OCI-M2 (cell line): Measurements from ENCODE around the gene SLC43A1.

Experiments
- DNase-seq: peaks from one replicate; lab custom pipeline; 2025; ENCODE audit not compliant: unreplicated experiment; lab: John Stamatoyannopoulos, UW

SLC43A1 gene

DNA sequence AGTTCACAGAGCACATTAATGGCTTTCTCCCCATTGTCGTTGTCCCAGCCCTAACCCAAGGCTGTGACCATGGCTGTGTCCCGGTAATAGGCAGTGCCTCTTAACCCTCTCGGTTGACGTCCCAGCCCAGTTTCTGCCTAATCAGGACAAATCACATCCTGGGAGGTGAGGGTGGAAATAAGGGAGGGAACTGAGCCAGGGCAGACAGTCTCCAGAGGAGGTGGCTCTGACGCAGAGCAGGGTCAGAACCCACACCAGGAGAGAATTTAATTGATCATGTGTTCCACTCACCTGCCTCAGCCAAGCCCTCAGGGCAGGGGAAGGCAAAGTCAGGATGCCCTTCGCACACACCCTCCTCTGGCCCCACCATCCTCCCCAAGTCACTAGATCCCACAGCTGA is 17.0 kb downstream of the SLC43A1 start:
- DNase-seq = no peak

DNA sequence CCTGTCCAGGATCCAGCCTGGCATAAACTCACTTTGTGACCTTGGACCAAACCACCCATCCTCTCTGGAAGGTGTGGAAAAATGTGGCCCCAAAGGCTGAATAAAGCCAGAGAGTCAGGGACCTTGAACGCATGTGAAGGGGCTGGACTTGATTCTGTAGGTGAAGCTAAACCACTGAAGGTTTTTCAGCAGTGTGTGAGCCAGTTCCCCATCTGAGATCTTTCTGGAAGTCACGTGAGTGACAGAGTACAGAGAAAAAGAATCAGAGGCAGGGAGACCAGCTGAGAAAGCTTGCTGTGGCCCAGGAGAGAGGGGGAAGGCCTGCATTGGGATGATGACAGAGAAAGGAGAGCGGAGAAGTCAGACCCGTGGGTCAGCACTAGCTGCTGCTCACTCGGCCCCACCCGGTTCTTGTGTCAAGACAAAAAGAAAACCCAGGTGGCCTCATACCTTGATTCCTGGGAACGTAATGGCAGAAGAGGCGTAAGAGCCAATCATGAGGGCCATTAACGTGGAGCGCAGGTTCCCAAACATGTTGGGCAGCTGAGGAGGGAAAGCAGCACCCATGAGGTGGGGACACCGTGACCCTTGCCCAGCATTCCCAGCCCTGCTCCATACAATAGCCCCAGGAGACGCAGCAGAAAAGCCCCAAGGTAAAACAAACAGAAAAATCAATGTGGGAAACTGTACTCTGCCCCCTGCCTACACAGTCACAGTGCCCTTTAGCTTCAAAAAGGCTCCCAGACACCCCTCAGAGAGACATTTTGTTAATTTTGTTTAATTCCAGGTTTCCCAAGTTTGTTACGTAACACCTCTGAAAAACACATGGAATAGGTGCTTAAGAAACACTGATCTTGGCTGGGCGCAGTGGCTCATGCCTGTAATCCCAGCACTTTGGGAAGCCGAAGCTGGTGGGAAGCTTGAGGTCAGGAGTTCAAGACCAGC is 17.9 kb downstream of the SLC43A1 start:
- DNase-seq = no peak

DNA sequence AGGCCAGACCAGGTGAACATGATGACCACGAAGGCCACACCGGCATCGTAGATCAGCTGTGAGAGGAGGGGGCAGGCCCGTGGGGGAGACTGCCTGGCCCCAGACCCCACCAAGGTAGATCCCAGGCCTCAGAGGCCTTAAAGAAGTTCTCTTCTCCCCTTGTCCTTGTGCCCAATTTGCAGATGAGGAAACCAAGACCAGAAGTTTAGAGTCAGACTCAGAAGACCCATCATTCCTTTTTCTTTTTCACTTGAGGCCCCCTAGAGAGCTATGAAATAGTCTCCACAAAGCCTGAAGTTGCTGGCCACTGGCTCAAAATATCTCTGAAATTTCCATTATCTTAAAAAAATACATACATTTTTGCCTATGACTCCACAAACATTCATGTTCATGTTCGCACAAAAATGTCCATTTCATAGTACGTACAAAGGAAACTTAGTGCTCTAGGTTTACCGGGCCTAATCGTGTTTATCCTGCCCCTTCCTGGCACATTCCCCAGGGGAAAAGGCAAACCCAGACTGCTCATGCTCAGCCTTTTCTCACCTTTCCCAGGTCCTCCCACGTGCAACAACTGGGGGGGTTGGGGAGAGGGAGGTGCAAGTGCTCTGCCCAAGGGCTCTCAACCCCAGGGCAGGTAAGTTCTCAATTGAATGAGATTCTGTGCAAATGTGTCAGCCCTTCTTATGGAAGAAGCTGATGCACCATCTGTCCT is 19.2 kb downstream of the SLC43A1 start:
- no peak for DNase-seq

DNA sequence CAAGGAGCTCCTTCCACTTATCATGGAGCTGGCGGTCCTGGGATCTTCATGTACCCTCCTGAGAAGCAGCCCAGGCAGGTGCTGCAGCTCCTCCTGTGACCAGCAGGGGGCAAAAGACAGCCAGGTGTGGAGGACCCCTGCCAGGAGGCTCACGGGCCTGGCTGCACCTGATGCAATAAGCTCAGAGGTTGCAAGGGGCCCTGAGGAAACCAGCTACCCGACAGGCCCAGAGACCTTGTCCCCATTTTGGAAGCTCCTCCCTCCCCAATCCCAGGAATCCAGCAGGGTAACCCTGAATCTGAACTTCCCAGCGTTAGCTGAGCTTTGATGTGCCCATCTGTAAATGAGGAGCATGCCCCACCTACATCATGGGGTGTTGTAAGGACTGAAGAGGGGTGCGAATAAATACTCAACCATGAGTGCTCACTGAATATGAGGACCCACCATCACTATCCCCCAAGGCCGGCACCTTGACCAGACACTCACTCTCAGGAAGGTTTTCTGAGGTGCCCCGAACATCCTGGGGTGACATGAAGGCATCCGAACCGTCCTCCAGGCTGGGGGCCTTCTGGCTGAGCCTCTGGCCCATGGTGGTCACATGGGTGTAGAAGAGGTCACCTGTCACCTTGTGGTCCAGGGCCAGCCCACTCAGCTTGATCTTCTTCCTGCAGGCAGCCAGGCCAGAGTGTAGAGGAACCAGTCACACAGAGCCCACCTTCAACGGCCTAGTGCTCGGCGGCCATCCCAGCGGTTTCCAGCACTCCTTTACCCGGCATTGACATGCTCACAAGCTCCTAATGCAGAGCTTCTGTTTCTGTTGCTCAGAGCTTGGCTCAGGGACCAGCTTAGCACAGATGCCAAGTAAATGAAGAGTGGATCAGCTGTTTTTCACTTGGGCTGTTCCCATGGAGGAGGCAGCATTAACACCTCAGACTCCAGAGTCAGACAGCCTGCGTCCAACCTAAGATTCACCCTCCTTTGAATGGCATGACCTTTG is 21.7 kb downstream of the SLC43A1 start:
- no peak for DNase-seq

DNA sequence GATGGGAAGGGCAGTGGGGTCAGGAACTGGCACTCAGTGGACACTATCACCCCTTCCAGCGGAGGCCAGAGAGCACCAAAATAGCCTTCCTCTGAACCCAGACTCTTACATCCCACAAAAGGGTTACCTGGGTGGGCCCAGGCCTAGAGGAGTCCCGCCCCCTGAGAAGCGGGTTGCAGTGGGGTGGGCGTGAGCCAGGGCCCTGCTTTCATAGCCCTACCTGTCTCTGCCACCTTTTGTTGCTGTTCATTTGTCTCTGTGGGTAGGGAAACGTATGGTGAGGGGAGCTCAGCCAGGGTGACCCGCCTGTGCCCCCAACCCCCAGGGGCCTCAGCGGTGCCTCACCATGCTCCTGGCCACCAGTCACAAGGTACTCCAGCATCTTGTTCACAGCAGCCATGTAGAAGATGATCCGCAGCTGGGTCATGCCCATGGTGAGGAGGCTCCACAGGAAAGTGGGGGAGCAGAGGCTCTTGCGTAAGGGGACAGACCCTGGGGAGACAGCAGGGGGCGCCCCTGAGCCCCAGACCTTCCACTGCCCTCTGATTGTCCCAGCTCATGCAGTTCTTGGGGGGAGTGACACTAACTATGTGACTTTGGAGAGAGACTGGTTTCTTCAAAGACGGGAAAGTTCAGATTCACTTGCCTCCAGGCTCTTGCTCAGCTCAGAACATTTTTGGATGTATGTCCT is 24.0 kb downstream of the SLC43A1 start:
- no peak for DNase-seq

DNA sequence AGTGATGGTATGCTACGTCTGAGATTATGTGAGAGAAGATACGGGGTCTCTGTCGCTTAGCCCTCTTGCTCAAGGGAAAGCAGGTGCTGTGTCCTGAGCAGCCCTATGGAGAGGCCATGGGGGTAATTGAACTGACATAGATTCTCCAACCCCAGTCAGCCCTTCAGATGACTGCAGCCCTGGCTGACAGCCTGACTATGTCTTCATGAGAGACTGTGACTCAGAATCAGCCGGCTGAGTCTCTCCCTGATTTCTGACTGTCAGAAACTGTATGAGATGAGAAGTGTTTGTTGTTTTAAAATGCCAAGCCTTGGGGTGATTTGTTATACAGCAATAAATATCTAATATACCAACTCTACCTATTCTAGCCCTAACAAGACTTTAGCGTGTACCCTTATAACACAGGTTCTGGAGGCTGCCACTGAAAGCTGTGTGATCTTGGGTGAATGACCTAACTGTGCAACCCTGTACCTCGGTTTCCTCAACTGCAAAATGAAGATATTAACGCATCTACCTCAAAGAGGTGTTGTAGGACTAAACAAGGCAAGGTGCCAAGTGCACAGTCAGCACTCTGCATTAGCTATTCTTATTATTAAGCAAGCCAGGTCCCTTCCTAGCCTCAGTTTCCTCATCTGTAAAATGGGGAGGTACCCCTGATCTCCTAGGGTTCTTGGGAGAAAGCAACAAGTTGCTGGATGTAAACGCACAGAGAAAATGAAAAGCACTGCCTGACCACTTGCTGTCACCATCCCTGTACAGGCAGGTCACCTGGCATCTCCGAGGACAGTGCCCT is 24.9 kb downstream of the SLC43A1 start:
- DNase-seq = no peak

DNA sequence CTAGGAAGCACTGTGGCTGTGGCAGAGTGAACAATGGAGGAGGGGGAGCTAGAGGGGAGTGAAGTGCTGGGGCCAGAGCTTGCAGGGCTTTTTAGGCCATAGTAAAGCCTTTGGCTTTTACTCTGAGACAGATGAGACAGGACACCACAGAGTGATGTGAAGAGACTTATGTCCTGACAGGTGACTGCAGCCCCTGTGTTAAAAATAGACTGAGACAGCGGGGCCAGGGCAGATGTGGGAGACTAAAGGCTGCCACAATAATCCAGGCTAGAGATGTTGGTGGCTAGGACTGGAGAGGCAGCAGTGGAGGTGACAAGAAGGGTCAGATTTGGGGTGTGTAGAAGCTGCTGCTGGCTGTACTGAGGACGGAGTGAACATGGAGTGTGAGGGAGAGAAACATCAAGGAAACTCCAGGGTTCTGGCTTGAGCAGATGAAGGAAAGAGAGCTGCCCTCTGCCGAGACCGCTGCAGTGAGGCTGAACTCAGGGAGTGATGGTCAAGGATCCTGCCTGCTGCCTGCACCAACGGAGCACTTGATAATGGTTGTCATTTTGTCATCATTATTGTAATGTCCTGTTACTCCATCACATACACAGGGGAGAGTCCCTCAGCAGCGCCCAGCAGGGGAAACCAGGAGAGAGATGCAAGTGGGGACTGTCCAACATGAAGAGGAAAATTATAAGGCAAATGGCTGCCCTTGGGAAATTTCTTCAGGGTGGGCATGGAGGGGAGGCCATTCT is 27.4 kb downstream of the SLC43A1 start:
- DNase-seq = no peak

DNA sequence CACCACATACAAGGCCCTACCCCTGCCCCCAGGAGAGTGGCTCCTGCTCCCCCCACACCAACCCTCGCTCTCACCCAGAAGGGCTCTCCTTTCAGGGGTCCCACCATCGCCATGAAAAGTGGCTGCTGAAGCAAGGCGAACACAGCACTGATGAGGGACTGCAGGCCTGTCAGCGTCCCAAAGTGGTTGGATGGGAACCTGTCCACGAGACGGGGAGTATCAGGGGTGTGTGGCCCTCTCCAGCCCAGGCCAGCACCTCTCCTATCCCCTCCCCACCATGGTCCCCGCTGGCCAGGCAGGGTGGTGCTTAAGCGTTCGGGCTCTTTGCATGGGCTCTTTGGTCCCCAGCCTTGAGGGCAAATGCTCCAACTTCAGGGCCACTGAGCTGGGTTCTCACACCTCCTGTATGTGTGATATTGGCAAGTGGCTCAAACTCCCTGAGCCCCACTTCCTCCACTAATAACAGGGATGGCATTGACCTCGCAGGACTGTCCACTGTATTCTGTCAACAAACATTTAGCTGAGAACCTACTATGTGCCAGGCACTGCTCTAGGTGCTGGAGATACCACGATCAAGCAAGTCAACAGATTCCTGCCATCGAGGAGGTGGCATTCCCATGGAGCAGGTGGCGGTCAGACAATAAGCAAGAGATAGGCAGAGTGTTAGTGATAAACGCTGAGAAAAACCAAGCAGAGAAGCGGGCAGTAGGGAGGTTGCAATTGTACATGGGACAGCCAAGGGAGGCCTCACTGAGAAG is 28.3 kb downstream of the SLC43A1 start:
- no peak for DNase-seq

DNA sequence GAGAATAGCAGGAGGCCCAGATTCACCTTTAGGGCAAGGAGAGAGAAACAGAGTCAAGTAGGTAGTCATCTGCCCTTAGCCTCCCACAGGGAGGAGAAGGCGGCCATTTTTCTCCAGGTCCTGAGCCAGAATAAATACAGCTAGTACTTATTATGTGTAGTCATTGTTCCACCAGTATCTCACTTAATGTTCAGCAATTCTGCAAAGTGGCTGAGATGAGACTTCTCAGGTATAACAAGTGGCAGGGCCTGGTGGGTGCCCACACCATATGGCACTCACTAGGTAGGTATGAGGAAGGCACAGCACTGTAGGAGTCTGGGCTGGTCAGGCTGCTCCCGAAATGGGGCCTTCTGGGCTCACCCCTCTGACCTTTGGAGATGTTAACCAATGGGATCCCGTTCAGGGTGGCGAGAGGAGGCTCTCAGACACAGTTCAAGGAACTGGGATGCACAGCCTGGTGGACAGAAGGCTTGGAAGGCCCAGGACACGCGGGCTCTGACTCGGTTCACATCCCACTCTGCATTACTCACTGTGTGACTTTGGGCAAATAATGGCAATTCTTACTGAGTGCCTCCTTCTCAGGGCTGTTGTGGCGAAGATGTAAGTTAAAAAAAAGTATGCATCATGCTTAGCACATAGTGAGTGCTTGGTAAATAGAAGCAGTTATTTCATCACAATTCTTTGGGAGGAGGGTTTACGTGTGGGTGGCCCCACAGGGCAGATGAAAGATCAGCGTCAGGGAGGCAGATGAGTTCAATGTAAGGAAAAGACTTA is 30.1 kb downstream of the SLC43A1 start:
- DNase-seq = no peak

DNA sequence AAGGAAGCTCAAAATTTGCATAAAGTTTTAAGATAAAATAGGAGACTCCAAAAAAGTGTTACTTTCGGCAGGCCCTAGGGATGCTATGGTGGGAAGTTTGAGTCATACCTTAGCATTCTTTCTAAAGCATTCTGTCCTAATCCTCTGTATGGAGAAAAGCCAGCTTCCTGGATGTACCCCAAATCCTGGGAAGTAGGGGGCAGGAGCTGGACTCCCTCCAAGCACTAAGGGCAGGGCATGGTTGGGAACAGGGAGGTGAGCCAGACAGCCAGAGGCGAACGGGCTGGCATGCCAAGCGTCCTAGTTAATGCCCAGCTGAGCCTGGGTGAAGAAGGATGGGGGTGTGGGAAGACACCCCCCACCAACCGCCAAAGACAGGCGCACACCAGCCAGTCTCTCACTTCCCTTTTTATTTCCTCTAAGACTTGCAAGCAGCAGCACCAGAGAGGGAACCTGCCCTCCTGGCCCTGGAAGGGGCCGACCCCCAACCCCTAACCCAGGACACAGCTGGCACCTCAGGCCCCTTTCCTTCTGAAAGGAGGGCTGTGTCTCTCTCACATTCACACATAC is 31.3 kb downstream of the SLC43A1 start:
- DNase-seq = no peak

DNA sequence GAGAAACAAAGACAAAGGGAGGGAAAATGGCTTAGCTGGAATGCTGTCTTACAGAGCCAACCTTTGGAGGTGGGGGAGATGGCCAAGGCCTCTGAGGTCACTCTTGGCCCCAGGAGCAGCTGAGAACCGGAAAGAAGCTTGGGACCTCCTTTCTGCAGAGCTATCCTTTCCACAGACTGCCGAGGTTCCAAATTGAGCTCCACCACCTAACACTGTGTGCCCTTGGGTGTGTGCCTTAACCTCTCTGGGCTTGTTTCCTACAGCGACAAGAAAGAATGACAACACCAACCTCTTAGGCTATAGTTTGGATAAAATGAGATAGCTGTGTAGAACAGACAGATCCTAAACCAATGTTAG is 32.0 kb downstream of the SLC43A1 start:
- DNase-seq = no peak

DNA sequence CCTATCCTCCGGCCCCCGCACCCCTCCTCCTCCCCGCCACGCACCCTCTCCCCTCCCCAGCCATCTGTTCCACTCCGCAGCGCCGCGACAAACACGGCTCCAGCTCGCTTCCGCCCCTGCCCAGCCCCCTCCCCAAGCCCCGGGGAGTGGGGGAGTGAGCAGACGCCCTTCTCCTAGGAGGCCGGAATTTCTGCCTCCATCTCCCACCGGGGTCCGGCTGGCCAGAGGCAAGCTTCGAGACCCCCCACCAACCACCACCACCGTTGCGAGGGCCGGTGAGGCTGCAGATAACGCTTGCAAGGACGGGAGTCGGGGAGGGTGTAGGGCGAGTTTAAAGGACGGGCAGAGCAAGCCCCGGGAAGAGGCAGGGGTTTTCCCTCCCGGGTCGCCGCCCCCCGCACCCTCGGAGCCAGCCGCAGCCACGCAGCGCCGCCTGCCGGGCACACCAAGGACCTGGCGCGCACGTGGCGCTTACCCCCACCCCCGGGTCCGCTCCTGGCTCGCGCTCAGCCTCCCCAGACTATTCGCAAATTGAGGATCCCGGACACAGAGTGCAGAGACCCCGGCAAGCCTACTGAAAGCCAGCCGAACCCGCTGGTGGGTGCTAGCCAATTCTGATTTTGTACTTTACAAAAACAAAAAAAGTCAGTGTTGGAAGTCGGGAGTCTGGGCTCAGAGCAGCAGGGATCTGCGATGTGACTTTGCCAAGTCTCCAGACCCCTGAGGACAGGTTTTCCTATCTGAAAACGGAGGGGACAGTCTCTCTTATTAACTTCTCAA is 32.5 kb downstream of the SLC43A1 start:
- DNase-seq = no peak

DNA sequence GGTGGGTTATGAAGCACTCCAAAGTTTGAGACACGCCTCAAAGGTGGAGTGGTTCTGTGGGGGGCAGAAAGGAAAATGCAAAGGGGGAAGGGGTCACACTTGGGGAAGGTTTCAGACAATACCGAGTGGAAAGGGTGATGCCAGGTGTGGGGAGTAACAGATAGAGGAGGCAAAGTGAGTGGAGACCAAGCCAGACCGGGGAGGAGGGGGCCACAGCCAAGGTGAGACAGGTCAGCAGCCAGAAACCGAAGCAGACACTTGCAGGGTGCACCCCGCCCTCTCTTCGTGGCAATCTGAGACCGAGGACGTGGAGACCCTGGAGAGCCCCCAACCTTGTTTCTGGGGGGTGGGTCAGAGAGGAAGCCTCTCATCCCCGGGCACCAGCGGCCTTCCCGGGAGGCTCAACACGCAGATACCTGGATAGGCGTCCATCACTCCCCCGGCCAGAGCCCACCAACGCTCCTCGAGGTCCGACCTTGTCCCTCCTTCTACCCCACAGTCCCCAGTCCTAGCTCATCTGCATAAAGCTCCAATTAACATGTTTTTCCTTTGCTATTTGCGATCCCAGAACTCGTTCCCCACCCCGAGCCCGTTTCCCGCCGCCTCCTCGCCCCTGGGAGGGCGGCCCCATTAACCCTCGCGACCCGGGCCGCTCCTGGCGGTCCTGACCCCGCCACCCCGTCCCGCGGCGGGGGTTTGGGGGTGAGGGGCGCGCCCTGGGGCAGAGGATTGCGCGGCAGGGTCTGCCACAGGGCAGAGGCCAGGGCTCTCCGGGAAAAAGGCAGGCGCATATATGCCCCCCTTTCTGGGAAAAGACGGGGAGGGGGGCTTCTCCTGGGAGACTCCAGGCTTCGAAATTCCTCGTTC is 33.4 kb downstream of the SLC43A1 start:
- no peak for DNase-seq

DNA sequence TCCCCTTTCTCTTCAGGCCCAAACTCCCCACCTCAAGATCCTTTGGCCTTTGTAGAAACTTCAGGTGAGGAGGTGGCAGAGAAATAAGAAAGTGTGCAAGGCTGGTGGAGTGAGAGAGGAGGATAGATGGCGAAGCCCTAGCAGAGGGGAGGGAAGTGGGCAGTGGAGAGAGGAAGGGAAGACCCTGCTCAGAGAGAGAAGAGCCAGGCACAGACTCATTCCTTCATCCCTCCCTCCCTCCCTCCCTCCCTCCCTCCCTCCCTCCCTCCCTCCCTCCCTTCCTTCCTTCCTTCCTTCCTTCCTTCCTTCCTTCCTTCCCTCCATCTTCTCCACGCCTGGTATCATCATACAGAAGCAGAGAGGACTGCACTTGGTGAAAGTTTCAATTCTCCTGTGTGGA is 34.2 kb downstream of the SLC43A1 start:
- DNase-seq = no peak

DNA sequence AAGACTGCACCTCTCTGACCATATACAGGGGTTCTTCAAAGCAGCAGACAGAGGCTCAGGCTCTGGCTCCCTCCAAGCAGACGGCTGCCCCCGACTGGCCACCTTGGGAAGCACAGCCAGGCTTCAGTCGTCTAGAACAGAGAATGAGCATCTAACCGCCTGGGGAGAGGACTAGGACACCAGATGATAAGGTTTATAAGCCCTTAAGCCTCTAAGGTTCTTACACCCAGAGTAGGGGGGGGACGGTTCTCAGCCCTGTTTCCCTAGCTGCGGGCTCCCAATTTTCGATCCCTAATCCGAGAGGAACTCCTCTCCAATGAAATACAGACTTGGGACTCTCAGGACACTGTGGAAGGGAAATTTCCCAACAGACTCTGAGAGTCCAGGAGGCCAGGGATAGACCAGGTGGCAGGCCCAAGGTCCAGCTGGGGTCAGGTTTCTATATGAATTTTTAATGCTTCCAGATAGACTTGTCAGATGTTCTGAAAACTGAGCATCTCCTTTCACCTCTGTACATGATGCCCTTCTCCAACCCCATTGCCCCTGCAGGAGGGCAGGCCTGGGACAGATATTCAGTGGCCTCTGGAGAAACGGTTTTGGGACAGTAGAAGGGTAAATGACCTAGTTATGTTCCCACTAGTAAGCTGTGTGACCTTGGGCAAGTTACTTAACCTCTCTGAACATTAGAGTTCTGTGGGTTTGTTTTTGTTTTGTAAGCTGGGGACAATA is 34.9 kb downstream of the SLC43A1 start:
- no peak for DNase-seq
